Spleen (tissue), 11 donors: ENCODE data around the gene LGALSL. TPM values are rescaled to one million over a fixed set of nuclear protein-coding genes. Genes with fewer than 3 reads are reported as not detected.
A peak's percentile ranks its signal among the peaks of the same experiment; 100 is the strongest.

ENCODE experiments used
- DNase-seq: peaks from one replicate; pipeline ENCODE4 v3.0.0-alpha.2; 2020
- H3K27ac ChIP-seq, 8 donors: fragments of 200-600 bp; sonication (generic) in 7 of 8; 1 replicate in 4 of 8; 2 replicates in 4 of 8; pipeline versions ENCODE4 v1.5.0 to v1.8.0; 2016 to 2021; ENCODE audit warnings: inconsistent platforms in 4 of 8, mild to moderate bottlenecking in 4 of 8, moderate library complexity in 1 of 8
- H3K27me3 ChIP-seq, 7 donors: fragments of 200-600 bp; sonication (generic) in 6 of 7; replicated peaks in 1 of 7; 1 replicate in 4 of 7; 2 replicates in 3 of 7; pipeline versions ENCODE4 v1.5.0 to v1.8.0; 2016 to 2021; ENCODE audit warnings: inconsistent platforms in 3 of 7, mild to moderate bottlenecking in 1 of 7
- H3K36me3 ChIP-seq, 6 donors: fragments of 200-600 bp; sonication (generic) in 5 of 6; 1 replicate in 4 of 6; 2 replicates in 2 of 6; pipeline versions ENCODE4 v1.5.0 to v1.8.0; 2016 to 2021; ENCODE audit warnings: inconsistent platforms in 2 of 6
- H3K4me1 ChIP-seq, 6 donors: fragments of 200-600 bp; sonication (generic) in 5 of 6; 1 replicate in 3 of 6; 2 replicates in 3 of 6; pipeline versions ENCODE4 v1.5.0 to v1.8.0; 2016 to 2021; ENCODE audit warnings: inconsistent platforms in 3 of 6
- H3K4me3 ChIP-seq, 8 donors: fragments of 200-600 bp; sonication (generic) in 7 of 8; 1 replicate in 4 of 8; 2 replicates in 4 of 8; pipeline versions ENCODE4 v1.5.0 to v1.8.0; 2016 to 2021; ENCODE audit warnings: inconsistent platforms in 4 of 8, mild to moderate bottlenecking in 4 of 8, moderate library complexity in 2 of 8
- H3K9me3 ChIP-seq, 8 donors: fragments of 200-600 bp; sonication (generic) in 7 of 8; 1 replicate in 4 of 8; 2 replicates in 4 of 8; pipeline versions ENCODE4 v1.5.0 to v1.8.0; 2016 to 2021; ENCODE audit warnings: inconsistent platforms in 4 of 8
- CTCF ChIP-seq, 11 experiments: fragments of 200-600 bp in 7 of 11; fragments of 450-650 bp in 4 of 11; sonication (generic) in 4 of 11; IDR thresholded peaks in 8 of 11; conservative IDR thresholded peaks in 3 of 11; 1 replicate in 7 of 11; 2 replicates in 4 of 11; pipeline versions ENCODE4 v1.4.0 to v1.8.0; 2016 to 2021; ENCODE audit warnings: antibody characterized with exemption in 11 of 11, inconsistent platforms in 4 of 11, mild to moderate bottlenecking in 1 of 11
- POLR2A ChIP-seq, 3 donors: fragments of 450-650 bp; IDR thresholded peaks; one replicate each; pipeline ENCODE4 v1.5.1; 2017; ENCODE audit warnings: antibody characterized with exemption in 3 of 3, mild to moderate bottlenecking in 1 of 3
- POLR2AphosphoS5 ChIP-seq, 3 donors: sonication (generic); formaldehyde crosslinking; IDR thresholded peaks; one replicate each; pipeline ENCODE4 v1.5.1; 2017; ENCODE audit warnings: antibody characterized with exemption in 3 of 3
- WGBS, 5 donors: extraction: QIAGEN DNeasy Blood & Tissue Kit in 3 of 5; methylation state at CpG; one replicate each; pipeline versions ENCODE4 v1.1.5 to v1.1.7; 2013 to 2018; 5-methylcytosine and 5-hydroxymethylcytosine counted together
- intact Hi-C: fragments of 100-400 bp; cut with DNase I; formaldehyde crosslinking; loops from one replicate; pipeline ENCODE4 v1.15.0; 2023; ENCODE audit warnings: low total_unique reads
- polyA plus RNA-seq, 3 donors: library from polyadenylated mRNA; stranded (reverse); fragments of 200-250 nt; gene quantifications; one replicate each; pipeline ENCODE4 v1.2.1, GENCODE V29; 2013
- total RNA-seq, 7 donors: library from RNA; depleted of rRNA in 3 of 7; stranded (reverse); fragments of >200 nt in 3 of 7; fragmentation: NEBNext Ultra II Directional in 4 of 7; extraction: Animal tissue kit (Norgen Biotek cat#: 25700) in 4 of 7; gene quantifications; one replicate each; pipeline versions ENCODE4 v1.1.0 to v1.2.1, GENCODE V29; 2016 to 2021
- donor health status: healthy with polysubstance abuse.
- donor health status: DM: no; HTN: no; CAD: no; lungs with moderate emphysema.
- donor health status: DM: no; HTN: no; CAD: no.
- donor health status: Bipolar disorder and iron deficiency.
- donor health status: healthy.
- donor health status: DM: no; HTN: no; CAD: no.
- donor health status: DM: yes; HTN: yes; CAD: no.

Gene LGALSL
- total and polyA plus RNA-seq, 10 donors = 2.4 to 16.6 (median 12.7) TPM

DNA sequence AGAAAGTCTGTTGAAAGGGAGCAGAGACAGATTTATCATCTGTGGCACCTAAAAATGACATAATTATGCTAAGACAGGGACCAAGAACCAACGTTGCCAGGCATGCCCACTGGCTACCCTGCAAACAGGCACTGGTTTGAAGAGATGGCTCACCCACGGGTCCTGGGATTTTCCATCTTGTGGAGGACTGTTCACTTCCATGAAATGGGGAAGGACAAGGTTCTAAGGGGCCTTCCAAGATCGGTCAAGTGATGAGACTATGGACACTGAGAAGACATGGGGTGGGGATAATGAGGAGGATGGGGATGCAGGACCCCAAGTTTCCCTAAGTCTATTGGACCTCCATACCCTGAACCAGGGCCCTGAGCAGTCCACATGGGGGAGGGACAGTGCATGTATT lies 18.9 kb downstream of the LGALSL start:
- Histone ChIP-seq H3K36me3 (no peaks in the 10 kb centered on the region), H3K4me1 (peaks cover 0 to 24% (median 16%) of the 10 kb centered on the region in 6 donors), H3K27me3 (no peaks in the 10 kb centered on the region), H3K9me3 (no peaks in the 10 kb centered on the region), H3K4me3 (no peak overlapping the region), H3K27ac (no peak overlapping the region)
- no peak for TF ChIP-seq CTCF (IDR thresholded peaks at IDR 0.05 in 8 of 11, conservative IDR thresholded peaks at IDR 0.05 in 3 of 11)
- no peak for TF ChIP-seq POLR2AphosphoS5 (IDR thresholded peaks at IDR 0.05)
- TF ChIP-seq POLR2A (IDR thresholded peaks at IDR 0.05) = no peak
- 78 to 96% (median 83%) methylated on average over 3 of the region's 3 CpGs for WGBS, 5 donors
- DNase-seq = no peak
- intact Hi-C loops = no loop called here

DNA sequence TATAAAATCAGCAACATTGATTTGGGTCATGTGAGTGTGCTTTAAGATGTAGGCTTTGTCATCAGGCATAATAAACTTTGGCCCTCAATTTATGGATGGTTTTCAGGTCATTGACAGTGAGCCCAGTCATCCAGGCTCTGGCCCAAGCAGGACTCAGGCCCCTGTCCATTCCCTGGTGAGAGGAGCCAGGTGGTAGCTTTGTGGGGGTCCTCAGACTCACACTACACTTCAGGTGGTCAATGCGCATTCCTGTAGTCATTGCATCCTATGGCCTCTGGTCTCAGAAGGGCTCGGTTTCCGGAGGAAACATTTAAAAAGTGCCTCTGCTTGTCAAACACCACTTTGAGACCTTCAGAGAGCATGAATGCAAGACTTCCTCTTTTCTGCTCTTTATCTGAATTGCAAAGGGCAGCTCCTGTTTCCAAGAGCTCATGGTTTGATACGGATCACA lies 20.2 kb downstream of the LGALSL start:
- Histone ChIP-seq H3K27me3 (no peaks in the 10 kb centered on the region), H3K27ac (peak overlapping the region in 1 of 8 donors; percentile 21), H3K9me3 (no peaks in the 10 kb centered on the region), H3K4me3 (no peak overlapping the region), H3K36me3 (no peaks in the 10 kb centered on the region), H3K4me1 (peaks cover 0 to 20% (median 14%) of the 10 kb centered on the region in 6 donors)
- WGBS, 5 donors = 17 to 51% (median 18%) methylated on average over 4 of the region's 4 CpGs
- intact Hi-C loops = no loop called here
- TF ChIP-seq POLR2AphosphoS5 (IDR thresholded peaks at IDR 0.05) (no peak), POLR2A (IDR thresholded peaks at IDR 0.05) (no peak), CTCF (IDR thresholded peaks at IDR 0.05 in 8 of 11, conservative IDR thresholded peaks at IDR 0.05 in 3 of 11) (no peak)
- no peak for DNase-seq

- WGBS, 5 donors = 5 to 50% (median 30%) methylated on average over 1 of the region's 1 CpG
- Histone ChIP-seq H3K36me3 (no peaks in the 10 kb centered on the region), H3K4me3 (no peak overlapping the region), H3K27ac (peak overlapping the region in 1 of 8 donors; percentile 21), H3K27me3 (no peaks in the 10 kb centered on the region), H3K4me1 (peaks cover 0 to 20% (median 14%) of the 10 kb centered on the region in 6 donors), H3K9me3 (no peaks in the 10 kb centered on the region)
- no peak for DNase-seq
- TF ChIP-seq CTCF (IDR thresholded peaks at IDR 0.05 in 8 of 11, conservative IDR thresholded peaks at IDR 0.05 in 3 of 11) = no peak
- TF ChIP-seq POLR2A (IDR thresholded peaks at IDR 0.05) = no peak
- intact Hi-C loops = no loop called here
Observed at GRCh38 chr2:64474636-64475035, 20.7 kb downstream of the LGALSL start.

DNA sequence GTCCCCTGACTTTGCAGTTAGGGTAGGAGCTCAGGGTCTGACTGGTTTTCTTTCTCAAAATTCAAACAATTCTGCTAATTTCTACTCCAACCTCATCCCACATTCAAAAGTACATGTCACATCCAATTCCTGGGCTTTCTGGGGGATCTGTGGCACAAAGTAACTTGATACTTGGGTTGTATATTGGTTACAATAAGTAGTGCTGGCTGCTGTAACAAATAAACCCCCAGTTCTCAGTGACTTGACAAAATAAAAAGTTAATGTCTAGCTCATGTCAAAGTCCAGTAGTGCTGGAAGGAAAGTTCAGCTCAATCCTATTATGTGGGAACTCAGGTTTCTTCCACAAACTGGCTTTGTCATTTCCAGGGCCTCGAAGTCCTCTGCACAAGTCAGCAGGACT lies 23.1 kb downstream of the LGALSL start:
- intact Hi-C loops = no loop called here
- TF ChIP-seq POLR2A (IDR thresholded peaks at IDR 0.05) (no peak), POLR2AphosphoS5 (IDR thresholded peaks at IDR 0.05) (no peak), CTCF (IDR thresholded peaks at IDR 0.05 in 8 of 11, conservative IDR thresholded peaks at IDR 0.05 in 3 of 11) (no peak)
- Histone ChIP-seq H3K9me3 (no peaks in the 10 kb centered on the region), H3K27ac (no peak overlapping the region), H3K27me3 (no peaks in the 10 kb centered on the region), H3K4me3 (no peak overlapping the region), H3K4me1 (peaks cover 0 to 20% (median 14%) of the 10 kb centered on the region in 6 donors), H3K36me3 (no peaks in the 10 kb centered on the region)
- 86 to 97% (median 94%) methylated on average over 1 of the region's 1 CpG for WGBS, 5 donors
- DNase-seq = no peak
